Trophoblast cell (in vitro differentiated cells and primary cell): ENCODE results near the gene ODF4.

ENCODE experiments used
- DNase-seq, 2 donors: peaks; one replicate each; pipeline ENCODE4 v3.0.0-alpha.2; 2016
- H2AFZ ChIP-seq: 2 replicates; pipeline ENCODE4 v1.6.1; 2013; ENCODE audit warnings: low read length, moderate library complexity, mild to moderate bottlenecking; ENCODE audit not compliant: insufficient read depth, poor library complexity
- H2AK5ac ChIP-seq: 2 replicates; pipeline ENCODE4 v1.6.1; 2013; ENCODE audit warnings: mild to moderate bottlenecking, low read length
- H2BK120ac ChIP-seq: 2 replicates; pipeline ENCODE4 v1.6.1; 2013; ENCODE audit warnings: low read length, mild to moderate bottlenecking, moderate library complexity; ENCODE audit not compliant: insufficient read depth, poor library complexity
- H2BK12ac ChIP-seq: 2 replicates; pipeline ENCODE4 v1.6.1; 2013; ENCODE audit warnings: mild to moderate bottlenecking, low read length, moderate library complexity
- H2BK5ac ChIP-seq: 2 replicates; pipeline ENCODE4 v1.6.1; 2013; ENCODE audit warnings: low read length, low read depth, moderate library complexity, mild to moderate bottlenecking; ENCODE audit not compliant: poor library complexity
- H3K14ac ChIP-seq: 2 replicates; pipeline ENCODE4 v1.6.1; 2013; ENCODE audit warnings: mild to moderate bottlenecking, low read length
- H3K18ac ChIP-seq: 2 replicates; pipeline ENCODE4 v1.6.1; 2013; ENCODE audit warnings: mild to moderate bottlenecking, low read length
- H3K23ac ChIP-seq: 2 replicates; pipeline ENCODE4 v1.6.1; 2013; ENCODE audit warnings: low read length
- H3K27ac ChIP-seq: 2 replicates; pipeline ENCODE4 v1.5.1; 2013; ENCODE audit warnings: low read depth, mild to moderate bottlenecking, inconsistent platforms, low read length, moderate library complexity
- H3K27me3 ChIP-seq: 2 replicates; pipeline ENCODE4 v1.6.1; 2013; ENCODE audit warnings: inconsistent platforms, mild to moderate bottlenecking, low read length, moderate library complexity; ENCODE audit not compliant: insufficient read depth
- H3K36me3 ChIP-seq, 2 experiments: 1 replicate in 1 of 2; 2 replicates in 1 of 2; pipeline ENCODE4 v1.6.1; 2013; ENCODE audit warnings: low read length in 2 of 2, mild to moderate bottlenecking in 2 of 2, moderate library complexity in 1 of 2; ENCODE audit not compliant: insufficient read depth in 2 of 2, control insufficient read depth in 1 of 2
- H3K4ac ChIP-seq: 2 replicates; pipeline ENCODE4 v1.6.1; 2013; ENCODE audit warnings: low read depth, mild to moderate bottlenecking, low read length, moderate library complexity
- H3K4me1 ChIP-seq, 2 experiments: 1 replicate in 1 of 2; 2 replicates in 1 of 2; pipeline ENCODE4 v1.6.1; 2013; ENCODE audit warnings: low read length in 2 of 2, mild to moderate bottlenecking in 2 of 2, moderate library complexity in 1 of 2; ENCODE audit not compliant: insufficient read depth in 2 of 2, control insufficient read depth in 1 of 2
- H3K4me2 ChIP-seq: 2 replicates; pipeline ENCODE4 v1.6.1; 2013; ENCODE audit warnings: inconsistent platforms, mild to moderate bottlenecking, low read length, moderate library complexity
- H3K4me3 ChIP-seq: 2 replicates; pipeline ENCODE4 v1.5.1; 2013; ENCODE audit warnings: mild to moderate bottlenecking, low read depth, low read length, inconsistent platforms
- H3K79me1 ChIP-seq: one replicate; pipeline ENCODE4 v1.6.1; 2013; ENCODE audit warnings: low read length
- H3K79me2 ChIP-seq: 2 replicates; pipeline ENCODE4 v1.6.1; 2013; ENCODE audit warnings: low read length, mild to moderate bottlenecking; ENCODE audit not compliant: control insufficient read depth, insufficient read depth, poor library complexity
- H3K9ac ChIP-seq: 2 replicates; pipeline ENCODE4 v1.6.1; 2013; ENCODE audit warnings: mild to moderate bottlenecking, low read length
- H3K9me3 ChIP-seq: 2 replicates; pipeline ENCODE4 v1.6.1; 2013; ENCODE audit warnings: low read depth, mild to moderate bottlenecking, control low read depth, inconsistent platforms, low read length; ENCODE audit not compliant: insufficient read depth
- H4K12ac ChIP-seq: 2 replicates; pipeline ENCODE4 v1.6.1; 2013; ENCODE audit warnings: low read depth, mild to moderate bottlenecking, low read length, moderate library complexity
- H4K8ac ChIP-seq: 2 replicates; pipeline ENCODE4 v1.6.1; 2013; ENCODE audit warnings: low read depth, mild to moderate bottlenecking, low read length, moderate library complexity
- H4K91ac ChIP-seq: one replicate; pipeline ENCODE4 v1.6.1; 2013; ENCODE audit warnings: low read depth, mild to moderate bottlenecking, low read length, moderate library complexity
- WGBS: extraction: QIAGEN DNeasy Blood & Tissue Kit; methylation state at CpG from one replicate; pipeline ENCODE4 v1.1.7; 2013; ENCODE audit warnings: missing lambda C conversion rate; ENCODE audit not compliant: insufficient read length, insufficient coverage; ENCODE audit errors: extremely low coverage; 5-methylcytosine and 5-hydroxymethylcytosine counted together

The ODF4 gene

GRCh38 chr17:8294814-8295316 lies 44.8 kb upstream of the ODF4 start:
- Histone ChIP-seq H2BK120ac (peak overlapping the region; percentile 41), H4K8ac (peak overlapping the region; percentile 79), H2AFZ (peak overlapping the region; percentile 94), H3K4me3 (no peak overlapping the region), H3K9me3 (no peaks in the 10 kb centered on the region), H3K18ac (peak overlapping the region; percentile 58), H4K91ac (no peak overlapping the region), H3K27ac (no peak overlapping the region), H2BK5ac (peak overlapping the region; percentile 42), H2BK12ac (peak overlapping the region; percentile 61), H4K12ac (peak overlapping the region; percentile 49), H3K14ac (no peak overlapping the region), H3K27me3 (no peaks in the 10 kb centered on the region), H3K79me1 (peaks cover 8% of the 10 kb centered on the region), H2AK5ac (no peak overlapping the region), H3K79me2 (peaks cover 4% of the 10 kb centered on the region), H3K4ac (no peak overlapping the region), H3K9ac (no peak overlapping the region), H3K4me2 (peak overlapping the region; percentile 76), H3K4me1 (peaks cover 6 to 11% of the 10 kb centered on the region in 2 experiments), H3K23ac (no peak overlapping the region), H3K36me3 (no peaks in the 10 kb centered on the region)
- WGBS = no CpG with 5 or more reads among the region's 15 CpGs
- DNase-seq = no peak

- no peak overlapping the region for H3K4me2 ChIP-seq
- no CpG with 5 or more reads among the region's 3 CpGs for WGBS
- no peak overlapping the region for H3K23ac ChIP-seq
- peaks cover 2% of the 10 kb centered on the region for H3K79me2 ChIP-seq
- H3K4me1 ChIP-seq = no peaks in the 10 kb centered on the region
- H3K27ac ChIP-seq = no peak overlapping the region
- H3K4ac ChIP-seq = no peak overlapping the region
- H4K12ac ChIP-seq = no peak overlapping the region
- no peak overlapping the region for H2BK120ac ChIP-seq
- H2BK12ac ChIP-seq = no peak overlapping the region
- no peak overlapping the region for H3K4me3 ChIP-seq
- H2AK5ac ChIP-seq = no peak overlapping the region
- no peaks in the 10 kb centered on the region for H3K9me3 ChIP-seq
- H3K14ac ChIP-seq = no peak overlapping the region
- H4K8ac ChIP-seq = no peak overlapping the region
- no peak overlapping the region for H2BK5ac ChIP-seq
- no peak overlapping the region for H3K18ac ChIP-seq
- no peak overlapping the region for H4K91ac ChIP-seq
- no peaks in the 10 kb centered on the region for H3K36me3 ChIP-seq
- H3K27me3 ChIP-seq = no peaks in the 10 kb centered on the region
- DNase-seq = no peak
- H3K79me1 ChIP-seq = peaks cover 5% of the 10 kb centered on the region
- no peak overlapping the region for H2AFZ ChIP-seq
- H3K9ac ChIP-seq = no peak overlapping the region
These were observed 39.4 kb upstream of the ODF4 start for GRCh38 chr17:8300226-8300625.

GRCh38 chr17:8300627-8301242 lies 38.9 kb upstream of the ODF4 start:
- H3K27me3 ChIP-seq = no peaks in the 10 kb centered on the region
- H3K18ac ChIP-seq = no peak overlapping the region
- no peaks in the 10 kb centered on the region for H3K4me1 ChIP-seq
- H3K9me3 ChIP-seq = no peaks in the 10 kb centered on the region
- H3K4me3 ChIP-seq = no peak overlapping the region
- H4K91ac ChIP-seq = no peak overlapping the region
- no peak overlapping the region for H2AK5ac ChIP-seq
- no peaks in the 10 kb centered on the region for H3K36me3 ChIP-seq
- no peak overlapping the region for H3K4ac ChIP-seq
- no peak overlapping the region for H2BK12ac ChIP-seq
- H3K4me2 ChIP-seq = no peak overlapping the region
- DNase-seq = peak; percentile 62 to 85
- H3K27ac ChIP-seq = no peak overlapping the region
- peaks cover under 1% of the 10 kb centered on the region for H3K79me1 ChIP-seq
- H2BK120ac ChIP-seq = no peak overlapping the region
- no peak overlapping the region for H3K9ac ChIP-seq
- H2AFZ ChIP-seq = no peak overlapping the region
- H2BK5ac ChIP-seq = no peak overlapping the region
- H4K12ac ChIP-seq = no peak overlapping the region
- WGBS = no CpG with 5 or more reads among the region's 8 CpGs
- no peaks in the 10 kb centered on the region for H3K79me2 ChIP-seq
- H4K8ac ChIP-seq = no peak overlapping the region
- H3K23ac ChIP-seq = no peak overlapping the region
- no peak overlapping the region for H3K14ac ChIP-seq

GRCh38 chr17:8310601-8311123 lies 29.0 kb upstream of the ODF4 start:
- H3K27ac ChIP-seq = no peak overlapping the region
- no peak overlapping the region for H3K4ac ChIP-seq
- H3K79me1 ChIP-seq = no peaks in the 10 kb centered on the region
- H3K18ac ChIP-seq = no peak overlapping the region
- H2BK12ac ChIP-seq = no peak overlapping the region
- no peak for DNase-seq
- H3K27me3 ChIP-seq = peaks cover 13% of the 10 kb centered on the region
- peaks cover 5% of the 10 kb centered on the region for H3K9me3 ChIP-seq
- H2AFZ ChIP-seq = no peak overlapping the region
- H3K79me2 ChIP-seq = no peaks in the 10 kb centered on the region
- no peak overlapping the region for H2AK5ac ChIP-seq
- no peak overlapping the region for H4K91ac ChIP-seq
- H4K12ac ChIP-seq = no peak overlapping the region
- no CpG with 5 or more reads among the region's 10 CpGs for WGBS
- no peak overlapping the region for H2BK5ac ChIP-seq
- peaks cover 4 to 7% of the 10 kb centered on the region in 2 experiments for H3K4me1 ChIP-seq
- H3K4me3 ChIP-seq = no peak overlapping the region
- no peak overlapping the region for H3K23ac ChIP-seq
- H4K8ac ChIP-seq = no peak overlapping the region
- H3K4me2 ChIP-seq = no peak overlapping the region
- no peaks in the 10 kb centered on the region for H3K36me3 ChIP-seq
- no peak overlapping the region for H3K14ac ChIP-seq
- H2BK120ac ChIP-seq = no peak overlapping the region
- no peak overlapping the region for H3K9ac ChIP-seq
